GM12878 (cell line): Measurements from ENCODE around the gene CACNA1D. TPM values are rescaled to one million over a fixed set of nuclear protein-coding genes. Genes with fewer than 3 reads are reported as not detected.

Source experiments
- ATAC-seq: fragments of 200-7000 bp; cut with Tn5 transposase; 3 replicates; pipeline ENCODE4 v1.9.1; 2020; ENCODE audit warnings: mild to moderate bottlenecking, moderate library complexity
- BruUV-seq: library from RNA; stranded (reverse); fragments of 400-500 nt; replicated peaks from 2 replicates; lab custom pipeline; 2021; lab: Mats Ljungman, UMichigan
- CTCF ChIA-PET: fragments of 300-600 bp; sonication (Branson Sonifier 250); formaldehyde crosslinking; extraction: SDS; loops from one replicate; lab custom pipeline; 2021; ENCODE audit warnings: inconsistent platforms; lab: Yijun Ruan, JAX
- POLR2A ChIA-PET: fragments of 350-600 bp; formaldehyde crosslinking; extraction: SDS; loops from one replicate; lab custom pipeline; 2021; ENCODE audit warnings: inconsistent platforms; lab: Charles Lee
- RAD21 ChIA-PET: fragments of 300-600 bp; sonication (Branson Sonifier 250); formaldehyde crosslinking; loops from one replicate; lab custom pipeline; 2023; ENCODE audit warnings: antibody characterized with exemption; ENCODE audit not compliant: unreplicated experiment; lab: Charles Lee
- SMC1A ChIA-PET: fragments of 300-600 bp; sonication (Branson Sonifier 250); formaldehyde crosslinking; loops from one replicate; lab custom pipeline; 2023; ENCODE audit not compliant: unreplicated experiment, uncharacterized antibody; lab: Charles Lee
- DNase-seq: peaks from one replicate; pipeline ENCODE4 v3.0.0-alpha.2; 2011; ENCODE audit warnings: low read depth, low spot score
- FAIRE-seq: peaks from 3 replicates; lab custom pipeline; 2011; peaks lifted over from hg19 to GRCh38; lab: Jason Lieb, UNC
- H2AFZ ChIP-seq: 2 replicates; pipeline ENCODE4 v1.6.0; 2011; ENCODE audit warnings: low read depth, low read length, control low read depth; ENCODE audit not compliant: control insufficient read depth
- H3K27ac ChIP-seq: 2 replicates; pipeline ENCODE4 v1.5.1; 2011; ENCODE audit warnings: control low read depth; ENCODE audit not compliant: control insufficient read depth, insufficient read depth
- H3K27me3 ChIP-seq, 2 experiments: replicated peaks in 1 of 2; 2 replicates each; pipeline versions ENCODE4 v1.6.0 to v1.6.1; 2011; ENCODE audit warnings: low read length in 1 of 2; ENCODE audit not compliant: control insufficient read depth in 2 of 2, insufficient read depth in 2 of 2
- H3K36me3 ChIP-seq, 2 experiments: 2 replicates each; pipeline ENCODE4 v1.5.1; 2011; ENCODE audit warnings: low read length in 1 of 2; ENCODE audit not compliant: control insufficient read depth in 2 of 2, insufficient read depth in 2 of 2
- H3K4me1 ChIP-seq: 2 replicates; pipeline ENCODE4 v1.6.1; 2011; ENCODE audit warnings: mild to moderate bottlenecking, low read length, moderate library complexity, mixed read lengths; ENCODE audit not compliant: control insufficient read depth, insufficient read depth
- H3K4me2 ChIP-seq: 2 replicates; pipeline ENCODE4 v1.6.0; 2011; ENCODE audit warnings: control low read depth; ENCODE audit not compliant: control insufficient read depth, insufficient read depth
- H3K4me3 ChIP-seq: fragments of 200-600 bp; sonication (generic); 2 replicates; pipeline ENCODE4 v1.5.1; 2016
- H3K79me2 ChIP-seq: 2 replicates; pipeline ENCODE4 v1.6.0; 2011; ENCODE audit warnings: low read length; ENCODE audit not compliant: control insufficient read depth, insufficient read depth
- H3K9ac ChIP-seq: 2 replicates; pipeline ENCODE4 v1.8.0; 2011; ENCODE audit warnings: low read length, control low read depth, mixed read lengths; ENCODE audit not compliant: control insufficient read depth, insufficient read depth
- H3K9me3 ChIP-seq: replicated peaks from 3 replicates; pipeline ENCODE4 v1.5.1; 2011; ENCODE audit warnings: mild to moderate bottlenecking, low read length; ENCODE audit not compliant: control insufficient read depth, insufficient read depth
- H4K20me1 ChIP-seq: 2 replicates; pipeline ENCODE4 v1.6.0; 2011; ENCODE audit not compliant: control insufficient read depth, insufficient read depth
- ASH2L ChIP-seq: fragments of 300-600, 200-600 bp; sonication (generic); IDR thresholded peaks from 2 replicates; pipeline ENCODE4 v1.6.1; 2017; ENCODE audit warnings: low read depth, mild to moderate bottlenecking, borderline replicate concordance
- BCL11A ChIP-seq: IDR thresholded peaks from 2 replicates; pipeline ENCODE4 v1.6.1; 2011; ENCODE audit warnings: low read depth, low read length
- CBFB ChIP-seq: IDR thresholded peaks from 2 replicates; pipeline ENCODE4 v1.6.1; 2016; ENCODE audit warnings: antibody characterized with exemption, low read depth
- CHD1 ChIP-seq: IDR thresholded peaks from 2 replicates; pipeline ENCODE4 v1.6.1; 2012; ENCODE audit warnings: low read depth, low read length, improper control_type of control experiment
- CUX1 ChIP-seq: IDR thresholded peaks from 2 replicates; pipeline ENCODE4 v1.6.1; 2012; ENCODE audit warnings: improper control_type of control experiment, low read depth, low read length; ENCODE audit not compliant: insufficient replicate concordance
- ELK1 ChIP-seq: IDR thresholded peaks from 2 replicates; pipeline ENCODE4 v1.6.1; 2012; ENCODE audit warnings: low read depth, low read length, improper control_type of control experiment
- HDGF ChIP-seq: fragments of 450-650 bp; IDR thresholded peaks from 2 replicates; pipeline ENCODE4 v1.6.1; 2016; ENCODE audit warnings: antibody characterized with exemption
- MEF2B ChIP-seq: fragments of 450-650 bp; IDR thresholded peaks from 2 replicates; pipeline ENCODE4 v1.6.1; 2018; ENCODE audit warnings: mild to moderate bottlenecking, moderate library complexity; ENCODE audit not compliant: partially characterized antibody, poor library complexity, severe bottlenecking
- NKRF ChIP-seq: fragments of 450-650 bp; conservative IDR thresholded peaks from 2 replicates; pipeline ENCODE4 v1.6.1; 2017; ENCODE audit warnings: mild to moderate bottlenecking, moderate library complexity
- RAD51 ChIP-seq: fragments of 450-650 bp; IDR thresholded peaks from 2 replicates; pipeline ENCODE4 v1.6.1; 2016; ENCODE audit warnings: moderate library complexity, mild to moderate bottlenecking, inconsistent platforms
- SREBF1 ChIP-seq: IDR thresholded peaks from 2 replicates; pipeline ENCODE4 v1.6.1; 2012; ENCODE audit warnings: mild to moderate bottlenecking, low read length
- SUZ12 ChIP-seq: fragments of 200-600 bp; sonication (generic); IDR thresholded peaks from one replicate; pipeline ENCODE4 v1.6.1; 2018; ENCODE audit warnings: antibody characterized with exemption, mild to moderate bottlenecking; ENCODE audit not compliant: unreplicated experiment
- TCF12 ChIP-seq: IDR thresholded peaks from 2 replicates; pipeline ENCODE4 v1.6.1; 2011; ENCODE audit warnings: low read depth, mild to moderate bottlenecking, low read length
- WGBS: methylation state at CpG from one replicate; pipeline ENCODE4 v1.1.6; 2016; ENCODE audit warnings: low lambda C conversion rate; ENCODE audit not compliant: insufficient replicate concordance, insufficient coverage; ENCODE audit errors: missing lambda C conversion rate; 5-methylcytosine and 5-hydroxymethylcytosine counted together
- in situ Hi-C: fragments of 300-500 bp; cut with MboI; formaldehyde crosslinking; loops from 9 replicates; pipeline ENCODE4 v1.14.3; 2018; ENCODE audit warnings: mixed read lengths
- intact Hi-C: fragments of 100-400 bp; cut with micrococcal nuclease; formaldehyde crosslinking; loops from one replicate; pipeline ENCODE4 v1.14.2; 2022; ENCODE audit not compliant: unreplicated experiment
- polyA plus RNA-seq, 11 experiments: library from polyadenylated mRNA; depleted of rRNA in 4 of 11; unstranded in 6 of 11; stranded (reverse) in 5 of 11; fragments of >200 nt; fragmentation: Nextera tagmentation in 4 of 11; fragmentation: Illumina TruSeq in 1 of 11; extraction: Ambion mirVana in 4 of 11; extraction: Trizol in 1 of 11; gene quantifications; 1 replicate in 1 of 11; 2 replicates in 10 of 11; pipeline versions ENCODE4 v1.2.1 to v1.2.3, GENCODE V29; 2011 to 2016; ENCODE audit warnings: inconsistent platforms in 2 of 11, missing spikeins in 2 of 11, low read depth in 1 of 11
- total RNA-seq, 4 experiments: library from RNA; depleted of rRNA in 3 of 4; stranded (reverse); fragments of >200 nt in 3 of 4; fragmentation: Illumina TruSeq in 1 of 4; extraction: Trizol in 1 of 4; gene quantifications; 2 replicates each; pipeline versions ENCODE4 v1.2.1 to v1.2.3, GENCODE V29; 2013 to 2021

The CACNA1D gene
- total and polyA plus RNA-seq, 10 of the 15 experiments (the other 5 are each of a cell fraction or from before 2014, with no cell fraction given): 0.21 to 24.4 (median 1.6) TPM

GRCh38 chr3:53629402-53629723 lies 135.0 kb downstream of the CACNA1D start:
- ChIA-PET CTCF (interaction anchor here (0.6 to 2.2 kb wide), 5 partner anchors 18 to 305 kb away, joined by 3 to 10 read pairs (median 3); no protein-coding TSS in a partner anchor), SMC1A (interaction anchor here (1.1 to 1.7 kb wide), 4 partner anchors 12 to 81 kb away, joined by 3 to 7 read pairs (median 5); no protein-coding TSS in a partner anchor), POLR2A (no interaction called here), RAD21 (no interaction called here)
- 23% methylated on average over 2 of the region's 2 CpGs for WGBS
- Histone ChIP-seq H3K4me2 (no peak overlapping the region), H3K36me3 (no peaks in the 10 kb centered on the region), H3K4me3 (no peak overlapping the region), H3K9me3 (no peaks in the 10 kb centered on the region; the same call in 2 of the 3 replicates), H2AFZ (no peak overlapping the region), H3K4me1 (no peaks in the 10 kb centered on the region), H3K27me3 (no peaks in the 10 kb centered on the region; a peak in 1 of 4 replicates), H3K27ac (no peak overlapping the region), H3K9ac (no peak overlapping the region), H3K79me2 (no peaks in the 10 kb centered on the region), H4K20me1 (no peaks in the 10 kb centered on the region)
- ATAC-seq (peak; percentile 55), FAIRE-seq (no peak), DNase-seq (no peak)
- intact Hi-C loops: no loop called here
- TF ChIP-seq ELK1: no peak
- no peak for TF ChIP-seq CUX1
- TF ChIP-seq SREBF1: no peak
- no peak for TF ChIP-seq SUZ12
- no peak for TF ChIP-seq CBFB
- TF ChIP-seq CHD1: no peak
- TF ChIP-seq TCF12: no peak
- no peak for TF ChIP-seq BCL11A
- no peak for TF ChIP-seq MEF2B
- TF ChIP-seq ASH2L: no peak
- no peak for TF ChIP-seq NKRF
- TF ChIP-seq HDGF: no peak
- TF ChIP-seq RAD51: no peak
- BruUV-seq: no TSS peak
- in situ Hi-C loops: no loop called here
